Gastrocnemius medialis (tissue), 4 donors: ENCODE results near the gene WRAP53. TPM values are rescaled to one million over a fixed set of nuclear protein-coding genes. Genes with fewer than 3 reads are reported as not detected.
A peak's percentile ranks its signal among the peaks of the same experiment; 100 is the strongest.

Experiments
- ATAC-seq, 2 donors: fragments of 150-250 bp; one replicate each; pipeline ENCODE4 v1.9.1; 2016
- DNase-seq, 2 donors: peaks; one replicate each; pipeline ENCODE4 v3.0.0-alpha.2; 2019
- H3K27ac ChIP-seq, 4 donors: fragments of 200-600 bp; sonication (generic); 1 replicate in 1 of 4; 2 replicates in 3 of 4; pipeline ENCODE4 v1.5.1; 2016 to 2018; ENCODE audit warnings: mild to moderate bottlenecking in 2 of 4, moderate library complexity in 1 of 4
- H3K27me3 ChIP-seq, 3 donors: fragments of 200-600 bp; sonication (generic) in 2 of 3; 1 replicate in 1 of 3; 2 replicates in 2 of 3; pipeline versions ENCODE4 v1.5.1 to v1.6.0; 2016 to 2019; ENCODE audit warnings: mild to moderate bottlenecking in 1 of 3, moderate library complexity in 1 of 3
- H3K36me3 ChIP-seq, 2 donors: fragments of 200-600 bp; sonication (generic) in 1 of 2; one replicate each; pipeline ENCODE4 v1.5.1; 2017 to 2018
- H3K4me1 ChIP-seq, 2 donors: fragments of 200-600 bp; sonication (generic) in 1 of 2; one replicate each; pipeline ENCODE4 v1.5.1; 2016 to 2017; ENCODE audit warnings: mild to moderate bottlenecking in 2 of 2
- H3K4me3 ChIP-seq, 4 donors: fragments of 200-600 bp; sonication (generic) in 3 of 4; 1 replicate in 1 of 4; 2 replicates in 3 of 4; pipeline ENCODE4 v1.5.1; 2016 to 2019; ENCODE audit warnings: mild to moderate bottlenecking in 2 of 4
- H3K9me3 ChIP-seq, 3 donors: fragments of 200-600 bp; sonication (generic) in 2 of 3; 1 replicate in 1 of 3; 2 replicates in 2 of 3; pipeline ENCODE4 v1.5.1; 2016 to 2019
- CTCF ChIP-seq, 5 experiments: fragments of 450-650 bp in 3 of 5; fragments of 200-600 bp in 2 of 5; sonication (generic) in 2 of 5; IDR thresholded peaks in 4 of 5; conservative IDR thresholded peaks in 1 of 5; 1 replicate in 4 of 5; 2 replicates in 1 of 5; pipeline ENCODE4 v1.5.1; 2016 to 2019; ENCODE audit warnings: antibody characterized with exemption in 5 of 5, mild to moderate bottlenecking in 3 of 5, moderate library complexity in 3 of 5
- POLR2A ChIP-seq, 2 donors: fragments of 450-650 bp; IDR thresholded peaks; one replicate each; pipeline ENCODE4 v1.6.1; 2017; ENCODE audit warnings: antibody characterized with exemption in 2 of 2, mild to moderate bottlenecking in 2 of 2, moderate library complexity in 2 of 2
- in situ Hi-C, 4 donors: fragments of 200-750 bp; cut with MboI; loops; one replicate each; pipeline versions ENCODE4 v1.15.0 to v1.8.0; 2017; ENCODE audit warnings: low sequenced_read_pairs in 4 of 4
- intact Hi-C: fragments of 100-400 bp; cut with DNase I; formaldehyde crosslinking; loops from one replicate; pipeline ENCODE4 v1.15.1; 2023; ENCODE audit warnings: low total_unique reads
- total RNA-seq, 4 donors: library from RNA; depleted of rRNA; stranded (reverse); fragments of >200 nt; gene quantifications; one replicate each; pipeline versions ENCODE4 v1.1.0 to v1.2.3, GENCODE V29; 2016

Gene WRAP53
- total RNA-seq, 4 donors from 2014 or later = 2.6 to 5.8 (median 3.7) TPM

GRCh38 chr17:7647018-7647417, 41.3 kb upstream of the WRAP53 start:
- Histone ChIP-seq H3K4me1 (peaks cover 7 to 17% of the 10 kb centered on the region in 2 donors), H3K9me3 (no peaks in the 10 kb centered on the region), H3K4me3 (no peak overlapping the region), H3K27ac (no peak overlapping the region), H3K36me3 (no peaks in the 10 kb centered on the region), H3K27me3 (peaks cover 35 to 47% (median 39%) of the 10 kb centered on the region in 3 donors)
- ATAC-seq (no peak), DNase-seq (no peak)
- intact Hi-C loops = no loop called here
- no peak for TF ChIP-seq POLR2A (IDR thresholded peaks at IDR 0.05)
- in situ Hi-C loops = no loop called here

GRCh38 chr17:7650509-7651096, 37.7 kb upstream of the WRAP53 start, which contains the start of gene ATP1B2:
ATP1B2 (plus strand) TSS chr17:7650926; CDS start chr17:7651519, 593 bp downstream.
- in situ Hi-C loops = no loop called here
- Histone ChIP-seq H3K4me1 (peaks cover 7 to 17% of the 10 kb centered on the region in 2 donors), H3K27me3 (peaks cover 42 to 52% (median 47%) of the 10 kb centered on the region in 3 donors), H3K36me3 (no peaks in the 10 kb centered on the region), H3K27ac (peak within 1 kb of the TSS; percentile 27 to 58 (median 48)), H3K9me3 (no peaks in the 10 kb centered on the region), H3K4me3 (peak within 1 kb of the TSS; percentile 47 to 59 (median 56))
- intact Hi-C loops = loop anchor here (1.0 kb wide), 1 partner anchor 38 kb away; the partner anchor contains the start of gene WRAP53
- TF ChIP-seq POLR2A (IDR thresholded peaks at IDR 0.05) = no peak
- no peak for TF ChIP-seq CTCF (IDR thresholded peaks at IDR 0.05 in 4 of 5, conservative IDR thresholded peaks at IDR 0.05 in 1 of 5)
- ATAC-seq (peak; percentile 43 to 57), DNase-seq (peak; percentile 19 to 42)

GRCh38 chr17:7651097-7651664, 37.1 kb upstream of the WRAP53 start:
- Histone ChIP-seq H3K4me1 (peaks cover 7 to 17% of the 10 kb centered on the region in 2 donors), H3K27me3 (peaks cover 42 to 51% (median 47%) of the 10 kb centered on the region in 3 donors), H3K36me3 (no peaks in the 10 kb centered on the region), H3K9me3 (no peaks in the 10 kb centered on the region), H3K27ac (peak overlapping the region in 3 of 4 donors; percentile 41 to 58 (median 56)), H3K4me3 (peak overlapping the region; percentile 47 to 59 (median 56))
- DNase-seq (no peak), ATAC-seq (no peak)
- TF ChIP-seq POLR2A (IDR thresholded peaks at IDR 0.05) (no peak), CTCF (IDR thresholded peaks at IDR 0.05 in 4 of 5, conservative IDR thresholded peaks at IDR 0.05 in 1 of 5) (no peak)
- intact Hi-C loops (no loop called here), in situ Hi-C loops (no loop called here)

- TF ChIP-seq POLR2A (IDR thresholded peaks at IDR 0.05) = no peak
- TF ChIP-seq CTCF (IDR thresholded peaks at IDR 0.05 in 4 of 5, conservative IDR thresholded peaks at IDR 0.05 in 1 of 5) = no peak
- Histone ChIP-seq H3K4me3 (peak overlapping the region; percentile 47 to 59 (median 56)), H3K36me3 (no peaks in the 10 kb centered on the region), H3K27me3 (peaks cover 42 to 47% (median 45%) of the 10 kb centered on the region in 3 donors), H3K9me3 (no peaks in the 10 kb centered on the region), H3K27ac (peak overlapping the region; percentile 27 to 58 (median 48)), H3K4me1 (peaks cover 7 to 17% of the 10 kb centered on the region in 2 donors)
- intact Hi-C loops (no loop called here), in situ Hi-C loops (no loop called here)
- ATAC-seq (no peak), DNase-seq (no peak)
Observed at GRCh38 chr17:7651665-7652387, 36.5 kb upstream of the WRAP53 start.
